Vagina (tissue), 2 donors: ENCODE data around the gene AMIGO1.

Experiments
- POLR2A ChIP-seq, 2 donors: fragments of 450-650 bp; IDR thresholded peaks; one replicate each; pipeline ENCODE4 v1.6.1; 2017; ENCODE audit warnings: antibody characterized with exemption in 2 of 2, mild to moderate bottlenecking in 2 of 2, moderate library complexity in 2 of 2
- TF ChIP-seq, protein P1 (sequence below), 3 experiments: fragments of 450-650 bp in 2 of 3; fragments of 200-600 bp in 1 of 3; sonication (generic) in 1 of 3; IDR thresholded peaks; one replicate each; pipeline ENCODE4 v1.5.1; 2017 to 2019; ENCODE audit warnings: antibody characterized with exemption in 3 of 3, mild to moderate bottlenecking in 2 of 3, moderate library complexity in 2 of 3

DNA sequence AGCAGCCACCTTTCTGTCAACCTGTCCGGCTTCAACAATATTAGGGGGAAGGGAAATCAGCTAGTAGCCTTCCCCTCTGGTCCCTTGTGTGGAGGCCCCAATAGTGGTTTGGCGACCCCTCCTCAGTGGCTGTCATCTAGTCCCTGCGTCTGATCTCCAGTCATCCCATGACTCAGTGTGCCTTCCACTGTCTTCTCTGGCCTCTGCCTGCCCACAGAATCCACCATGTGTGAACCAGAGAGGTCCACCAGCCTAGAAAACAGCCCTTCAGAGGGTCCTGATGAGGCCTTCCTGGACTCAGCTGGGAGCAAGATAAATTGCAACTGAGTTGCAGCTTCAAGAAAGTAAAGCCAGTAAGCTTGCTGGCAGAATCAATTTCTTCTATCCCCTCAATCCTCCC lies 29.6 kb downstream of the AMIGO1 start:
- TF ChIP-seq, protein P1, sequence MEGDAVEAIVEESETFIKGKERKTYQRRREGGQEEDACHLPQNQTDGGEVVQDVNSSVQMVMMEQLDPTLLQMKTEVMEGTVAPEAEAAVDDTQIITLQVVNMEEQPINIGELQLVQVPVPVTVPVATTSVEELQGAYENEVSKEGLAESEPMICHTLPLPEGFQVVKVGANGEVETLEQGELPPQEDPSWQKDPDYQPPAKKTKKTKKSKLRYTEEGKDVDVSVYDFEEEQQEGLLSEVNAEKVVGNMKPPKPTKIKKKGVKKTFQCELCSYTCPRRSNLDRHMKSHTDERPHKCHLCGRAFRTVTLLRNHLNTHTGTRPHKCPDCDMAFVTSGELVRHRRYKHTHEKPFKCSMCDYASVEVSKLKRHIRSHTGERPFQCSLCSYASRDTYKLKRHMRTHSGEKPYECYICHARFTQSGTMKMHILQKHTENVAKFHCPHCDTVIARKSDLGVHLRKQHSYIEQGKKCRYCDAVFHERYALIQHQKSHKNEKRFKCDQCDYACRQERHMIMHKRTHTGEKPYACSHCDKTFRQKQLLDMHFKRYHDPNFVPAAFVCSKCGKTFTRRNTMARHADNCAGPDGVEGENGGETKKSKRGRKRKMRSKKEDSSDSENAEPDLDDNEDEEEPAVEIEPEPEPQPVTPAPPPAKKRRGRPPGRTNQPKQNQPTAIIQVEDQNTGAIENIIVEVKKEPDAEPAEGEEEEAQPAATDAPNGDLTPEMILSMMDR (IDR thresholded peaks at IDR 0.05): no peak
- no peak for TF ChIP-seq POLR2A (IDR thresholded peaks at IDR 0.05)
